ENCODE data around the gene GUCY2C.
"Not testable (repeated sequence)": the region's sequence is repeated elsewhere in the genome, so short reads cannot be mapped to it uniquely, and the experiment has no call there.

GUCY2C gene

GRCh38 chr12:14696265-14696741 is at the start of gene GUCY2C:
Gene GUCY2C, minus strand, starts transcription at chr12:14696599. Its CDS starts 151 bp downstream, at chr12:14696448.
- Histone ChIP-seq H3K4me1 (ENCODE audit: insufficient read depth, poor library complexity, severe bottlenecking) (no peaks in the 10 kb centered on the region), H3K27ac (ENCODE audit: poor library complexity, severe bottlenecking) (no peak within 1 kb of the TSS), H3K36me3 (ENCODE audit: low read depth) (no peaks in the 10 kb centered on the region), H3K27me3 (ENCODE audit: insufficient read depth, poor library complexity, severe bottlenecking) (no peaks in the 10 kb centered on the region), H3K4me3 (ENCODE audit: severe bottlenecking) (no peak within 1 kb of the TSS), H3K9me3 (ENCODE audit: severe bottlenecking) (no peaks in the 10 kb centered on the region)
- DNase-seq (ENCODE audit: low spot score) (no peak), ATAC-seq (ENCODE audit: low read depth) (no peak)
- TF ChIP-seq CTCF (IDR thresholded peaks at IDR 0.05; ENCODE audit: poor library complexity, severe bottlenecking): no peak

GRCh38 chr12:14743061-14743460 is 46.7 kb upstream of the GUCY2C start:
- Histone ChIP-seq H3K9me3 (ENCODE audit: severe bottlenecking) (no peaks in the 10 kb centered on the region), H3K27me3 (ENCODE audit: insufficient read depth, poor library complexity, severe bottlenecking) (no peaks in the 10 kb centered on the region), H3K4me1 (ENCODE audit: insufficient read depth, poor library complexity, severe bottlenecking) (no peaks in the 10 kb centered on the region), H3K27ac (ENCODE audit: poor library complexity, severe bottlenecking) (no peak overlapping the region), H3K4me3 (ENCODE audit: severe bottlenecking) (no peak overlapping the region), H3K36me3 (ENCODE audit: low read depth) (no peaks in the 10 kb centered on the region)
- no peak for TF ChIP-seq CTCF (IDR thresholded peaks at IDR 0.05; ENCODE audit: poor library complexity, severe bottlenecking)
- ATAC-seq (ENCODE audit: low read depth): no peak
- DNase-seq (ENCODE audit: low spot score): no peak

GRCh38 chr12:14741942-14742341 is 45.5 kb upstream of the GUCY2C start:
- H3K27ac ChIP-seq (ENCODE audit: poor library complexity, severe bottlenecking): no peak overlapping the region
- H3K9me3 ChIP-seq (ENCODE audit: severe bottlenecking): no peaks in the 10 kb centered on the region
- H3K4me1 ChIP-seq (ENCODE audit: insufficient read depth, poor library complexity, severe bottlenecking): no peaks in the 10 kb centered on the region
- H3K27me3 ChIP-seq (ENCODE audit: insufficient read depth, poor library complexity, severe bottlenecking): no peaks in the 10 kb centered on the region
- H3K36me3 ChIP-seq (ENCODE audit: low read depth): no peaks in the 10 kb centered on the region
- DNase-seq (ENCODE audit: low spot score) (no peak), ATAC-seq (ENCODE audit: low read depth) (no peak)
- TF ChIP-seq CTCF (IDR thresholded peaks at IDR 0.05; ENCODE audit: poor library complexity, severe bottlenecking): no peak
- H3K4me3 ChIP-seq (ENCODE audit: severe bottlenecking): no peak overlapping the region

GRCh38 chr12:14741153-14741552 is 44.8 kb upstream of the GUCY2C start:
- no peak overlapping the region for H3K27ac ChIP-seq (ENCODE audit: poor library complexity, severe bottlenecking)
- no peak for ATAC-seq (ENCODE audit: low read depth)
- no peak for TF ChIP-seq CTCF (IDR thresholded peaks at IDR 0.05; ENCODE audit: poor library complexity, severe bottlenecking)
- H3K4me3 ChIP-seq (ENCODE audit: severe bottlenecking): no peak overlapping the region
- no peaks in the 10 kb centered on the region for H3K27me3 ChIP-seq (ENCODE audit: insufficient read depth, poor library complexity, severe bottlenecking)
- no peak for DNase-seq (ENCODE audit: low spot score)
- H3K9me3 ChIP-seq (ENCODE audit: severe bottlenecking): no peaks in the 10 kb centered on the region
- H3K4me1 ChIP-seq (ENCODE audit: insufficient read depth, poor library complexity, severe bottlenecking): no peaks in the 10 kb centered on the region
- no peaks in the 10 kb centered on the region for H3K36me3 ChIP-seq (ENCODE audit: low read depth)

- not testable (repeated sequence) for ATAC-seq (ENCODE audit: low read depth); H3K4me1 ChIP-seq (ENCODE audit: insufficient read depth, poor library complexity, severe bottlenecking); H3K4me3 ChIP-seq (ENCODE audit: severe bottlenecking); H3K27ac ChIP-seq (ENCODE audit: poor library complexity, severe bottlenecking); H3K27me3 ChIP-seq (ENCODE audit: insufficient read depth, poor library complexity, severe bottlenecking); H3K9me3 ChIP-seq (ENCODE audit: severe bottlenecking); DNase-seq (ENCODE audit: low spot score); H3K36me3 ChIP-seq (ENCODE audit: low read depth)
Observed at GRCh38 chr12:14736441-14736840, 40.0 kb upstream of the GUCY2C start.
